Muscle of arm (tissue), 12 donors: ENCODE results near the gene ECEL1. TPM values are rescaled to one million over a fixed set of nuclear protein-coding genes. Genes with fewer than 3 reads are reported as not detected.

ENCODE experiments used
- DNase-seq: peaks from one replicate; pipeline ENCODE4 v3.0.0-alpha.2; 2013
- polyA plus RNA-seq, 12 donors: library from polyadenylated mRNA; unstranded; fragments of 120-200 nt; gene quantifications; one replicate each; pipeline ENCODE4 v1.2.1, GENCODE V29; 2013; ENCODE audit not compliant: insufficient read length in 12 of 12

ECEL1 gene
- polyA plus RNA-seq, 12 donors, result 0.24 to 1.2 (median 0.44) TPM; not detected in 2

GRCh38 chr2:232498452-232498851 is 10.8 kb upstream of the ECEL1 start:
- no peak for DNase-seq

- DNase-seq, result no peak
These were observed 9.7 kb upstream of the ECEL1 start for GRCh38 chr2:232497348-232497747.

DNA sequence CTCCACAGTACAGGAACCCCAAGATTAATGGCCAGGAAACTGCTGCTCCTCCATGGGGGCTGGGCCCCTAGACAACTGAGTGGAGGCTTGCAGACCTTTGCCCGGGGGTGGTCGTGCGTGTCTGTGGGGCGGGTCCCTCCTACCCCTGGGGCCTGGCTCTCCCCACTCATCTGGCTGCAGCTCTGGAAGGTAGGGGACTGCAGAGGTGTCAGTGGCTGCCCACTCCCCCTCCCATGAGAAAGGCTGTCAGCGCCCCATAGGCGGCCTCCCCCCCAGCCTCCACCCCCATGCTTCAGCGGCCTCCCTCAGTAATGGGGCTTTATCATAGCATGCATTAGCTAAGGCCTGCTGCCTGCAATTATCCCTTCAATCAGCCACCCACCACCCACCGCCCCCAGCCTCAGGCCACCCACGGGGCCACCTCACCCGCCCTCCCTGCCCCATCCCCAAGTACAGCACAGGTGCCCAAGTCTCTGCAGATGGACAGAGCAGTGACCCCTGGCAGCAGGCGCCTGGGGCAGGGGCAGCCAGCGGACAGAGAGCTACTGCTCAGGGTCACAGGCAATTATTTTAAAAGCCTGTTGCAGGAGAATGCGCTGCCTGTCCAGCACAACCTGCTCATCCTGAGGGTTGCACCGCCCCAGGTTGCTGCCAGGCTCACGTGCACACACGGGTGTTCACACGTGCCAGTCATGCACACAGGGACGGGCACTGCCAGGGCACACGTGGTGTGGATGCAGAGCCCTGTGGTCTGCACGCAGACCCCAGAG is 9.1 kb upstream of the ECEL1 start:
- no peak for DNase-seq

- DNase-seq, result no peak
These were observed 7.7 kb upstream of the ECEL1 start for GRCh38 chr2:232495292-232495691.

DNA sequence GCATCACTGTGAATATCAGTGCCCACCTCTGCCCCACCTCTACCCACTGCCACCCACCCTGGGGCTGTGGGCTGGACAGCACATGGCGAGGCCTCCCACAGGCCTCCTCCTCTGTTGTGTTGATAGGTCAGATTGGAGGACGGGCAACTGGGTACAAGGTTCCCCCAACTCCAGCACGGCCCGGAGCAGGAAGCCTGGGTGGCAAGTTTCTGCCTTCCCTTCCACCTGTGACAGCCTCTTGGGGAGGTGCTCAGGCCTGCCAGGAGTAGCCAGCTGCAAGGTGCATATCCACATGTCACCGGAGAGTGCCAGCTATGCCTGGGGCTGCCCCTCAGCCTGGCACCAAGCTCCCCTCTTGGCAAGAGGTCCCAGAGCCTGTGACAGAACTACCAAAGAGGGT is 6.9 kb upstream of the ECEL1 start:
- no peak for DNase-seq

- DNase-seq, result no peak
These were observed 6.3 kb upstream of the ECEL1 start for GRCh38 chr2:232493701-232494474.

DNA sequence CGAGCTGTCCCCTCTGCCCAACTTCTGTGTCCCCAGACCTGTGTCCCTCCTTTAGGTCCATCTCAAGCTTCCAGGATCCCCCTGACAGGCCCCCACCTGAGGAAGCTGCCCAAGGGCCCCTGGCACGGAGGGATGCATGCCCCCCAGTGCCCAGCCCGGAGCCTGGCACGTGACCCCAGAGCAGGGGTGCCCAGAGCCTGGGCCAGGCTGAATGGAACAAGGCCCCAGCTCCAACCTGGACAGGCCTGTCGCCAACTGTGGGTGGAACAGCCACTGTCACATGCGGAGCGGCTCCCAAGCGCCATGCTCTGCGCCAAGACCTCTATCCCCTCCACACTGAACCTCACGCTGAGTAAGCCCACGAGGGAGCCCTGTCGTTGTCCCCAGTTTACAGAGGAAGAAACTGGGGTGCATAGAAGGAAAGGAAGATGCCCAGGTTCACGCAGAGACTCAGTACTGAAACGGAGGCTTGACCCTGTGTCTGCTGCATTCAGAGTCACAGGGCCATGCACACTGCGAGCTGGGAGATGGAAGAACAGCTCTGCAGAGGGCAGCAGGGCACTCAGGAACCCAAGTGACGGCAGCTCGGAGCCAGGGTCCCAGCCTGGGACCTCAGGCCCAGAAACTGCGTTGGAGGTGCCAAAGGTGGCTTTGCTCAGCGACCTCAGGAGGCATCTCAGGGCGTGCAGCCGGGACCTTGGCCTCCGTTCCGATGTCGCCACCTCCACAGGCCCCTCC is 5.5 kb upstream of the ECEL1 start:
- DNase-seq, result no peak

- no peak for DNase-seq
These were observed 4.7 kb upstream of the ECEL1 start for GRCh38 chr2:232492236-232492848.

DNA sequence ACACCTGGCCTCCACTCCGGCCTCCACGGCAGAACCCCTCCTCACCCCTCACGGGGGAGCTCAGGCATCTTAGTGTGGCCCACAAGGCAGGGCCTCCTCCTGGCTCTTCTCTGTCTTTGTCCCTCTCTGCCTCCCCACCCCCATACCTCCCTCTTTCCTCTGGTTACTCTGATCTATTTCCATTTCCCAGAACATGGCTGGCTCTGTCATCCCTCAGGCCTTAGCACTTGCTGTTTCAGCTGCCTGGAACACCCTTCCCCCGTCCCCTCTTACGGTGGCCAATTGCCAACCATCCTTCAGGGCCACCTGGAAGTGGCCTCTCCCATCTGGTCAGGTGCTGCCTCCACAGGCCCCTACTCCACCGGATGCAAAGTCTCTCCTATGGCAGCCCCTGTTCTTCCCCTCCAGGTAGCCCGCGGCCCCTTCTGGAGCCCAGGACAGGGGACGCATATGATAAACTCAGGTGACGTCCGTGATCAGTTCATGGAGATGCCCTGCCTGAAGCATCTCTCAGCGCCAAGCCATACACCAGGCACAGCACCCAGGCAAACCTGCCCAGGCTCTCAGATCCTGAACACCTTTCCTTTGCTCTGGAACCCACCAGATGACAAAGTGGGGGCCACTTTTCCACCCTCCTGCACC is 3.6 kb upstream of the ECEL1 start:
- no peak for DNase-seq

DNA sequence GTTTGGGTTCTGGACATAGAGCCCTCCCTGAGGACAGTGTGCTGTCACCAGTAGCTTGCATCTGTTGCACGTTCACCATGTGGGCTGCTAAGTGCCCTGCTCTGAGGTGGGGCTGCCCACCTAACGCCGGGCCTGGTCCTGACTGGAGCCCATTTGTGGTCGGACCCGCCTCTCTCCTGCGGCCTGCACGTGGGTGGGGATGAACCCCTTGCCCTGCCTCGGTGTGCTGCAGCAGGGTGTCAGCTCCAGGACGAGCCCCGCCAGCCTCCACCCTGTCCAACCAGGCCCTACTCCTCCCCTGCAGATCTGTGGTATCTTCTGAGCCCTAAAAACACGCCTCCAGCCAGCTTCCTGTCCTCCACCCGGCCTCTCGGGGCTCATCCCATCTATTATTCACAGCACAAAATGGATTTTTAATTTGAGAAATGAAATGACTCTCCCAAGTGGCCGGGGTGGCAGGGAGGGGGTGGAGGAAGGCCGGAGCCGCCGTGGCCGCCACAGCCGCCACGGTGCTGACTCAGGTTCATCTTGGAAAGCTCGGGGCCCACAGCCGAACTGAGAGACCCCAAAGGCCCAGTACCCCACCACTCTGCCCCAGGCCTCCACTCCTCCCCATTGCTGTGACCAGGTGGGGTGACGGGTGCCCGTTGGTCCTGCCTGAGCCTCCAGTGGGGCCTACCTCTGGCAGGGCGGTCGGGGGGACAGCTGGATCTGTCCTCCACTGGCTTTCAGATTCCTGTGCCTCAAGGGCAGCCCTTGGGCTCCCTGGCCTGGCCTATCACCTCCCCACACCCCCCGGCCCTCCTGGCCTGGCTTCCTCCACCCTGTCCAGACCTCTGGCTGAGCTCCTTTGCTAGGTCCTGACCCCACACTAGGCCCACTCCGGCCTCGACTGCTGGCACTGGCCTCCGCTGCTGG is 2.8 kb upstream of the ECEL1 start:
- no peak for DNase-seq

DNA sequence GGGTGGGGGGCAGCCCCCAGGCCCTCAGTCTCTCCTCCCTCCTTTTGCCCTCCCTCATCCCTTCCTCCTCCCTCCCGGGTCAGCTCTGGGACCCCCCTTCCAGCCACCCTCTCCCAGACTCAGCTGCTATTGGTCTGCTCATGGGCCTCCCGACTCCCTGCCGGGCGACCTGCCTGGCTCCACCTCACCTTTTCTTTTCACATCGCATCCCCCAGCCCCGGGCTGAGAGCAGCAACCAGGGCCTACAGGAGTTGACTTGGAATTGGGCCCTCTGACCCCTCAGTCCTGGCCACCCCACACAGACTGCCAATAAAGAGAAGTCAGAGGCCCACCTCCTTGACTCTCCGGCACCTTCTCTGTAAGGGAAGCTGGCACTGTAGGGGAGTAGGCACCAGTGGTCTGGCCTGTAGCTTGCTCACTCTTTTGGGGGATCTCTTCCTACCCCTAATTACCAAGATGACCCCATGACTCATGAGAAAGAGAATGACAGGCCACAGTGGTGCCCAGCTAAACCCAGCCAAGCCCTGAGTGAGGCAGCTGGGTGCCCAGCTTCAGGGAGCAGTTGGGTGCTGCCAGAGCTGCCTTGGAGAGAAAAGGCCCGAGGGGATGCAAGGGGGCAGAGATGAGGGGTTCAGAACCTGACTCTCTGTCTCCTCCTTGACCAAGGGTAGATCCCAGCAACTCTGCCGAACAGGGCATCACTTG is 2.0 kb upstream of the ECEL1 start:
- no peak for DNase-seq

DNA sequence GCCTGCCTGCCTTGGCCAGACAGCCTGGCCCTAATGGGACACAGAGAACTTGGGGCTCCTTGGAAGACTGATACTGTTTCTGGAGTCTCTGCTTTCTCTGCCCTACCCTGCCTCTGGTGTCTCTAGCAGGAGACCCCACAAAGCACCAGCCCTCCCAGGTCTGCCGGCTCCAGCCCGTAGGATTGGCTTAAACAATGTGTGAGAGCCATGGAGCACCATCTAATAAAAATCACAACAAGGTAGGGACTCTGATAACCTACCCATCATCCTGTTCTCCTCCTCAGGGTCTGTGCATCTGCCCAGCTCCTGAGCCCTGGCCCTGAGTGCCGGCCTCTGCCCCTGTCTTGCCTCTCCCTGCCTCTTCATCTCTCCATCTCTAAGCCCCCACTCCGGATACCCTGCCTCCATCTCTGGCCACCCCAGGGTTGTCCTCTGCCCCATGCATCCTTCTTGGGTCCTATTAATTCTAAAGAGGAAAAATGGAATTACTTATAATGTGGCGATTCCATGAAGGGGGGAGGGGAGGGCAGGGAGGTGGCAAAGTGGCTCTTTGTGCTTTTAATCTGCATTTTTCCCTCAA is 1.2 kb upstream of the ECEL1 start:
- DNase-seq, result no peak

GRCh38 chr2:232488097-232488711 is 570 bp upstream of the ECEL1 start:
- no peak for DNase-seq

DNA sequence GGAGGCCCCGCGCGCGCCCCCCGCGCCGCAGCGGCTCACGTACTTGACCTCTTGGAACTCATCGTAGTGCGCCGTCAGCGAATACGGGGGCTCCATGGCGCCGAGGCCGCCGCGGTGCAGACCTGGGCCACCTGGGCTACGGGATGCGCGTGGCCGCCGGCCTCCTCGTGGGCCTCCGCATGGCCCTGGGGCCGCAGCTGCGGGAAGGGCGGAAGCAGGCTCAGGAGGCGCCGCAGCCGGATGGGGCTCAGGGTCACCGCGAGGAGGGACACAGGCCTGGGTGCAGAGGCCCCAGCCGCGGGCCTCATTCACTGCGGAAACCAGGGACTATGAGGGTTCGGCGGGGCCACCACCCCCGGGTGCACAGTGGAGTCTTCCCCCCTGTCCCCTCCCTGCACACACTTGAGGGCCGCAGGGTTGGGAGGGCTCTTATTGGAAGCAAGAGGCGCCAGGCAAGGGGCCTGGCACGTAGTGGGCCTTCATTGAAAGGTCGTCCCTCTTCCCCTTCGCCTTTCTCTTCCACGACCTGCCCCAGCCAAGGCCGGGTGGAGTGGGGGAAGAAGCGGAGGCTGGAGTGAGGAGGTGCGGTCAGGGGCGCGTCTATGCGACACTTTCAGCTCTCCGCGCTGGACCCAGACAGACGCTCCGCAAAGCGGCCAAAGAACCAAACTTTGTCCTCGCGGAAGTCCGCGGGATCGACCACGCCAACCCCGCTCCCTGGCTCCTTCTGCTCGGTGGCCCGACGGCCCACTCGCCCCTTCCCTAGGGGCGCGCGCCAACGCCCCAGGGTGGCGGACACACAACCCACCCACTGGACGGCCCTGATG is 863 bp downstream of the ECEL1 start:
- DNase-seq, result no peak

DNA sequence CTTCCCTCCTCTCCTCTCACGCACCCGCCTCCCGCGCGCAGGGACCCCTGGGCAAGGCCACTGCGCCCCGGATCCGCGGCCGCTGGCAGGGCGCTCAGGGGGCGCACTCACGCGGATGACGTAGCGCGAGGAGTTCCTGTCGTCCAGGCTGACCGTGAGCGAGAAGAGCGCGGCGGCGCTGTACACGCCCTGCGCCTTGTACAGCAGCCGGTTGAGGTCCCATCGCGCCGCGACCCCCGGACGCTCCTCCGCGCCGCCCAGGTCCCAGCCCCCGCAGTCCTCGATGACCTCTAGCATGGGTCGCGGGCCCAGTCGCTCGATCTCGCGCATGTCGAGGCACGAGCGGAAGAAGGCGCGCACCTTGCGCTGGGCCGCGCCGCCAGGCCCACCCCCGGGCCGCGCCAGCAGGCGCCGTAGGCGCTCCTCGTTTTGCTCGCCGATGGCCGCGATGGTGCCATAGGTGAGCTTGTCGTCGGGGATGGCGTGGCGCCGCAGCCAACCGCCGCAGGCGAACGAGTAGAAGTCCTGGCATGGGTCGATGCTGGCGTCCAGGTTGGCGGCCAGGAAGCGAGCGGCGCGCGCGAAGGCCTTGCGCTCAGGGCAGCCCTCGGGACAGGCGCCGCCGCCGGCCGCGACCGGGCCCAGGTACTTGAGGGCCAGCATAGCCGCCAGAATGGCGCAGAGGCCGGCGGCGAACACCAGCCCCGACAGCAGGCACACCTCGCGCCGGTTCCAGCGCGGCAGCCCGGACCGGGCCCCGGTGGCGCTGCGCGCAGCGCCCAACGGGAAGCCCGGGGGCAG is 1.7 kb downstream of the ECEL1 start:
- no peak for DNase-seq

DNA sequence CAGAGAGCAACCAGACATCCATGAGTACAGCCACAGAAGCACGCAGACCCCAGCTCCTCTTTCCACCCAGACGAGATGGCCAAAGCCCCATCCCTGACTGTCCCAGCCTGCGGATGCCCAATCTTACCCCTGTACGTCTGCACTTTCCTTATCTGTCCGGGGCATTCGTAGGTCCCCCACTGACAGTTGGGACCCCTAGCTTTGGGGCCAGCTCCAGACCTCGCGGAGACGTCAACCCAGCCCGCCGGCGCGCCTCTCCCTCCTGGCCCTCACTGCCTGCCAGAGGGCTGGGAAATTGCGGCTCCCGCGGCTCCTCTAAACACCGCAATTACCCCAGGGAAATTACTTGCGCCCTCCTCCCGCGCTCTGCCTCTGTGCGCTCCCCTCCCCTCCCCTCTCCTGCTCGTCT is 2.3 kb downstream of the ECEL1 start:
- no peak for DNase-seq
